A673 (cell line): ENCODE results near the gene SLC9A2.

Experiments used
- CTCF ChIP-seq: fragments of 300-800, 200-600 bp; sonication (generic); conservative IDR thresholded peaks from 2 replicates; pipeline ENCODE4 v1.5.1; 2017; ENCODE audit warnings: low read depth, mild to moderate bottlenecking, antibody characterized with exemption, low read length, moderate library complexity, mixed read lengths
- EZH2 ChIP-seq: fragments of 200-600 bp; sonication (generic); IDR thresholded peaks from 2 replicates; pipeline ENCODE4 v1.6.1; 2017; ENCODE audit warnings: borderline replicate concordance, low read depth, mild to moderate bottlenecking, mixed read lengths, antibody characterized with exemption, low read length; ENCODE audit not compliant: poor library complexity, severe bottlenecking

- TF ChIP-seq CTCF = no peak
- no peak for TF ChIP-seq EZH2
Measured at GRCh38 chr2:102755284-102755683, 135.9 kb downstream of the SLC9A2 start.
